M059J (cell line): Measurements from ENCODE around the gene CPLANE2. TPM values are rescaled to one million over a fixed set of nuclear protein-coding genes. Genes with fewer than 3 reads are reported as not detected.
"Not testable (repeated sequence)": the region's sequence is repeated elsewhere in the genome, so short reads cannot be mapped to it uniquely, and the experiment has no call there.

Experiments
- DNase-seq: peaks from one replicate; pipeline ENCODE4 v3.0.0-alpha.2; 2012; ENCODE audit warnings: low read depth
- total RNA-seq: library from RNA; depleted of rRNA; stranded (reverse); fragments of >200 nt; shearing (Covaris generic); gene quantifications from 2 replicates; pipeline ENCODE4 v1.2.3, GENCODE V29; 2014

CPLANE2 gene
- total RNA-seq, 1 experiment from 2014 or later: 6.5 TPM

DNA sequence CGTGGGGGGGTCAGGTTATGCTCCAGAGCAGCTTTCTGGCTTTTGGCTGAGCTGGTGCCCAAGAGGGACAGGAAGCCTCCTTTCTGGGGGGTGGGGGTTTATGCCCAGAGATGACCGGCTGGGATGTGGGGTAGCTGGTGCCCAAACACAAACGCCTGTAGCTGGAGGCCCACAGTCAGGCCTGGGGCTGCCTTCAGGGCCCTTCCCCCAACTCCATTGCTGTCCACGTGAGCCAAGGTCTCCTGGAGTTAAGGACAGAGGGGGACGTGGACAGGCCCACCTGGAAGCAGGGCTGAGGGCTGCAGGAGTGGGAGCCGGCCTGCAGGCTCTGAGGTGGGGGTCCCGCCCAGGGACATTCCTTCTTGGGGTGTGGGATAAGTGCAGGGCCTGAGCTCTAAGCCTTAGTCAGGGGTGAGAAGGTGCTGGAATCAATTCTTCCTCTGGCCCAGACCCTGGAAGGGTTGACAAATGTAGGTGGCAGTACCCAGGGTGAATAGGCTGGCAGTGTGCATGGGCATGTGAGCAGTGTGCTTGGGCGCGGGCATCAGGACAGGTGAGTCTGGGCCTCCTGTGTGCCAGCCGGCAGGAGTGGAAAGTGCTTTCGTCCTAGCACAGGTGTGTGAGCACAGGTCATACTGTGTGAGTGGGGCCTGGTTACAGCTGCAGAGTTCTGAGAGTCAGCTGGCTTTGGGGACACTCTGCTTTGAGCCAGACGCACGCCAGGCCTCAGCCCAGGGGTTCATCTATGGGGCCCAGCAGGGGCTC is 6.8 kb downstream of the CPLANE2 start:
- DNase-seq: no peak

DNA sequence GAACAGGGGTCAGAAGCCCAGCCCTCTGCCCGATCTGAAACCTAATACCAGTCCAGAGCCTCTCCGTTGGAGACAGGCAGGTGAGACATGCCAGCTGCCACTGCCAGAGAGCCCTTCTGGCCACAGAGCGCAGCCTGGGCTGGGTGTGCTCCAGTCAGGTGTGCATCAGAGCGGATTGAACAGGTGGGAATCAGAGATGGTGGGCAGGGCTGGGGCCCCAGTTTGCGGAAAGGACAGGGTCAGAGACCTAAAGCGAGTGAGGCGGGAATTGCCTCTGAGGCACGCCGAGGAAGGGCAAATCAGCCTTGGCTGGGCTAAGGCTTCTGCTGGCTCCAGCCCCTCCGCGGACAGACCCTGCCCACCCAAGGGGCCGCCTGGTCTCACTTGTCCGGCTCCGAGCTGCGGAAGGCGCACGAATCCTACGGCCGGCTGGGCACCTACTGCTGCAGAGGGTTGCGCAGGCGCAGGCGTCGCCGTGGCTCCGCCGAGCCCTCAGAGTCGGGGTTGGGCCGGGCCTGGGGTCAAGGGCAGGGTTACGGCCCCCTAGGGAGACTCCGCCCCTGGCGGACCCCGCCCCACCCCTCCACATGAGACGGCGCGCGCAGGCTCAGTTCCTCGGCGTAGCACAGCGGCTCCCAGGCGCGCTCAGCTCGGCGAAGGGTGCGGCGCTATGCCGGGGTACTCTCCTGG is 10.3 kb downstream of the CPLANE2 start:
- no peak for DNase-seq

GRCh38 chr1:16226129-16226489 is 10.9 kb downstream of the CPLANE2 start:
- DNase-seq: no peak

- DNase-seq: no peak
These were observed 12.5 kb downstream of the CPLANE2 start for GRCh38 chr1:16224472-16224871.

DNA sequence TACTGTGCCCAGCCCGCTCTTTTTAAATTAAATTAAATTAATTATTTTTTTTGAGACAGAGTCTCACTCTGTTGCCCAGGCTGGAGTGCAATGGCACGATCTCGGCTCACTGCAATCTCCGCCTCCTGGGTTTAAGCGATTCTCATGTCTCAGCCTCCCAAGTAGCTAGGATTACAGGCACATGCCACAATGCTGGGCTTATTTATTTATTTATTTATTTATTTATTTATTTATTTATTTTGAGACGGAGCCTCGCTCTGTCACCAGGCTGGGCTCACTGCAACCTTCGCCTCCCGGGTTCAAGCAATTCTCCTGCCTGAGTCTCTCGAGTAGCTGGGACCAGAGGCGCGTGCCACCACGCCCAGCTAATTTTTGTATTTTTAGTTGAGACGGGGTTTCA is 14.3 kb downstream of the CPLANE2 start:
- DNase-seq: not testable (repeated sequence)

DNA sequence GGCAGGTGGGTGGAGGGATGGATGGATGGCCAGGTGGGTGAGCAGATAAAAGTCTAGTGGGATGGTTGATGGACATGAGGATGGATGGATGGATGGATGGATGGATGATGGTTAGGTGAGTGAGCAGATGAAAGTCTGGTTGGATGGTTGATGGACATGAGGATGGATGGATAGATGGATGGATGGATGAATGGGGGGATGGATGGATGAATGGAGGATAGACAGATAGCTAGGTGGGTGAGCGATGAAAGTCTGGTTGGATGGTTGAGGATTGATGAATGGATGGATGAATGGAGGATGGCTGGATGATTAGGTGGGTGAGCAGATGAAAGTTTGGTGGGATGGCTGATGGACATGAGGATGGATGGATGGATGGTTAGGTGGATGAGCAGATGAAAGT is 15.5 kb downstream of the CPLANE2 start:
- DNase-seq: no peak

GRCh38 chr1:16219968-16220500 is 16.9 kb downstream of the CPLANE2 start:
- no peak for DNase-seq

DNA sequence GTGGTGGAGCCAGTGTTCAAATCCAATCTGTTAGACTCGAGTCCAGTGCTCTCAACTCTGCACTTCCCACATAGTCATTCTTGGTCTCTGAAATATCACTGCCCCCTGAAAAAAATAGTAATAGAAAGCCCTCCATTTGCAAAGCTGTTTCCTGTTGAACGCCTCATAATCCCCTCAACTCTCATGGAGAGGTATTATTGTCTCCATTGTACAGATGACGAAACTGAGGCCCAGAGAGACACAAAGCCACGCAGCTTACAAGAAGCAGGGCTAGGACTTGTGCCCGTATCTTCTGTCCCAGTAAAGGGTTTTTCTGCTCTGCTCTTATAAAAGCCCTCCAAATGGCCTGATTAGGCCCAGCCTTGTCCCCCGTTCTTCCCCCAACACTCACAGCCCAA is 18.3 kb downstream of the CPLANE2 start:
- no peak for DNase-seq

DNA sequence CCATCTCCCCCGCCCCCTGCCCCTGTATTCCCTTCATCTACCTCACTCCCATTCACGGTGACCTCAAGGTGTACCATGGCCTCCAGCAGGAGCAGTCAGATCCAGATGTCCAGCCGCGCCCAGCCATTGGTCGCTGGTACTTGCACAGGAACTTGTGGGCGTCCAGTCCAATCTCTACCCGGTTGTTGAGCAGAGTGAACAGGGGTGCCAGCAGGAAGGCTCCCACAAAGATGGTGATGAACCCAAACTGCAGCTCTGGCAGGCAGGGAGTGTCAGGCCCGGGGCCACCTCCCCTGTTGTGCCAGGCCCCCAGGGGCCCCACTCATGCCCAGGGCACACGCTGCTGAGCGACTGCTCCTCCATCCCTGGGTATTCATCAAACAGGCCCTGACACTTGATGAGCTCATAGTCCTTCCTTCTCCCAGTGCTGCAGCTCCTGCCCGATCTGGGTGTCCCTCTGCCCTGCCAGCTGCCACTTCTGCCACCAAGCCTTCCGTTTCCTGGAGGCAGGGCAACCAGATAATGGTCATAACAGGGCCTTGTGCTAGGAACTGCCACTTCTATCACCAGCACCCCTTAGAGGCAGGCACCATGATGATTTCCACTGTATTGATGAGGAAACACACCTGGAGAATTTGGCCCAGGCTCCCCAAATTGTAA is 18.8 kb downstream of the CPLANE2 start:
- DNase-seq: no peak

DNA sequence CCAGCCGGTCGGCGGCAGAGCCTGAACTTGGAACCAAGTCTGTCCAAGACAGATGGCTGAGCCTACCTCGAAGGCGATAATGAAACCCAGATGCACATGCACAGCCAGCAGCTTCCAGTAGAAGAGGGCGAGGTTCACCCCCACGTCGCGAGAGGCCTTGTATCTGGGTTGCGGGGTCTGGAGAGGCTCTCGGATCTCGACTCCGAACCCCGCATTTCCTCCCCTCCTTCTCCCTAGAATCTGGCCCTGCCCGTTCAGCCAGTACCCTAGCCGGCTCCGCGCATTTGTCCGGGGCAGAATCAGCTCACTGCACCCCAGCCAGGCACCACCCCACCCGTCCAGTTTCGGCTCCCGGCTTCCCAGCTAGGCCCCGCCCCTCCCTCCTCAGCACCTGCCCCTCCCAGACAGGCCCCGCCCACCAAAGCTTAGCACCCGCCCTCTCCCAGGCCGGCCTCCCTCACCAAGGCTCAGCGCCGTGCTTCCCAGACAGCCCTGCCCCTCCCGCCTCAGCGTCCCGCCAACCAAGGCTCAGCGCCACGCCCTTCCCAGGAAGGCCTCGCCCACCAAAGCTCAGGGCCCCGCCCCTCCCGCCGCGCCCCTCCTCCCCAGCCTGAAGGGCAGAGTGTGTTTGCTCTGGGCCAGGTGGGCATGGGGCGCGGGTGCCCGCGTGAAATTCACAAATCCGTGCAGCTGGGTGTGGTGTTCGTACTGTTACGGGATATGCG is 19.8 kb downstream of the CPLANE2 start:
- DNase-seq: peak; percentile 94

- DNase-seq: peak; percentile 85
These were observed 20.9 kb downstream of the CPLANE2 start for GRCh38 chr1:16215882-16216753.

DNA sequence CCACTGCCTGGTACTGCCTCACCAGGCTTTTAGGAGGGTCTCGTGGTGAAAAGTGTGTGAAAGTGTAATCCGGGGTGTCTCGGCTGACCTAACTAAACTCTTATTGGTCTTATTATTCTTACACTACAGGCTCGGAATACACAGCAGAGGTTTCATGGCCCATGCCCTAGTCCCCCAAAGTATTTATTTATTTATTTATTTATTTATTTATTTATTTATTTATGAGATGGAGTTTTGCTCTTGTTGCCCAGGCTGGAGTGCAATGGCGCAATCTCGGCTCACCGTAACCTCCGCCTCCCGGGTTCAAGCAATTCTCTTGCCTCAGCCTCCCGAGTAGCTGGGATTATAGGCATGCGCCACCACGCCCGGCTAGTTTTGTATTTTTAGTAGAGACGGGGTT is 21.7 kb downstream of the CPLANE2 start:
- DNase-seq: not testable (repeated sequence)

- DNase-seq: not testable (repeated sequence)
These were observed 23.4 kb downstream of the CPLANE2 start for GRCh38 chr1:16213544-16213943.

DNA sequence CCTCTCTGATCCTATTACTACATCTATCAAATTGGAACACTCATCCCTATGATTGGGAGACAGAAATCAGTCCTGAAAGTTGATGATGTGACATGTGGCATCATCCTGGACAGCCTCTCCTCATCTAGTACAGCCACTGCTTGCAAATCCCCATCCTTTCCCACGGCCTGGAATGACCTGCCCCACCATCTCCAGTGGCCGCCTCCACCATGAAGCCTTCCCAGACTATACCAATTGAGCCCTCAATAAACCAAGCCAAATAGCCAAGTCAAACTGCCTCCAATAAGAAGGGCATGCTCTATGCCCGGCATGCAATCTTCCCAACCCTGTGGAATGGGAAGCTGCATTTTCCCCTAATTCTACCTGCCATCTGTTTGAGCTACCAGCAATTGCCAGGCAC is 24.0 kb downstream of the CPLANE2 start:
- DNase-seq: no peak

DNA sequence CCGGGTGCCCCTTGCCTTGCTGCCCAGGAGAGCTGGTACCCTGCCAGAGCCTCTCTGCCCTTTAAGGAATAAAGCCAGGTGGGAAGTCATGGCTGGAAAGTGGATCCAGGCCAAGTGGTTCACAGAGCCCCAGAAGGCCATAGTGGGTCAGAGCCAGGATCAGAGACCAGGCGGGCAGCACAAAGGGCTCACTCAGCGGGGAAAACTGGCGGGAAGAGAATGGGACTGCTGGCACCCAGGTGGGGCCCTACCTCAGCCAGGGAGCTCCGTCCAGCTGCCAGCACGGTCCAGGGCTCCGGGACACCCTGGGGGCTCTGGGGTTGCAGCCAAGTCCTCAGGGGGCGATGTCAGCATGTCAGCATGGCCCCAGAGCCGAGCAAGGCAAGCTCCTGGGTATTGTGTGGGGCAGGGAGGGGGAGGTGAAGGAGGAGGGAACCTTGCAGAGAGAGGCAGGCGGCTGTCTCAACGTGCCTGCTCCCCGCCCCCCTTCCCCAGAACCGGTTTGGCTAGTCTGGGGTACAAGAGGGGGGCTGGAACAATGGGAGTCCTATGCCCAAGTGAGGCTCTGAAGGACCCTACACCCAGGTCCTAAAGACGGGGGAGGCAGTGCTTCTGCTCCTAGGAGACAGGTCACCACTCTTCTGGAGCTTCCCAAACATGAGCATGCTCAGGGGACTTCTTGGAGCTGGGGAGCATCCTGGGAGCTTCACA is 24.6 kb downstream of the CPLANE2 start, which contains the start of gene ARHGEF19:
Gene ARHGEF19, minus strand, starts transcription at position 402 of the 711 bp plus-strand sequence. CDS start 3,598 bp downstream, outside the sequence.
- DNase-seq: no peak

DNA sequence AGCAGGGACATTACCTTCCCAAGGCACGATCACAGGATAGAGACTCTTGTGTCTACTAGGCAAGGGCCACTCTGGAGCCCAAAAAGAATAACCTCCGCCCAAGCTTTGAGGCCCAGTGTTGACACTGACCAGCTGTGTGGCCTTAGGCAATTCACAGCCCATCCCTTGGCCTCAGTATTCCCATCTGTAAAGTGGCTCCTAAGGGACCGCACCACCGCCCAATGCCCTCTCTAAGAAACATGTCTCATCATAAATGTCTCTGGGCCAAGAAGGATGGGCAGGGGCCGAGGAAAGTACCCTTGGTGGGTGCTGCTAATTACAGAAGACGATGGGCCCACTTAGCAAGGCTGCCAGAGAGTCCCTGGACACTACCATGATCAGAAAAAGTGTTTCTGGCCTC is 25.2 kb downstream of the CPLANE2 start:
- no peak for DNase-seq

DNA sequence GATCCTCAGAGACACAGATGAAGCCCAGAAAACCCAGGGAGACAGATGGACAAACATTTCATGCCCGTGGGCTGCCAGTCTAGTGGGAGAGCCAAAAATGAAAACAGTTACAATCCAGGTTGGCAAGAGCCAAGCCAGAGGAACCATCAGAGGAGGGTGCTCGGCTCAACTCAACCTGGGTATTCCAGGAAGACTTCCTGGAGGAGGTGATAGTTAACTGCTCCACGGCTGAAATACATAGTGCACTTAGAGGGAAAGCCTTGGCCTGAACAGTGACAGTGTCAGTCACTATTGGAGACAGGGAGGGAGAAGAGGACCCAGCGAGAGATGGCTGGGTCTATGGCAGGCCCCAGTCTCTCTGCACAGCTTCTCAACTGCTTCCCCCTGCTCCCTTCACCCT is 26.4 kb downstream of the CPLANE2 start:
- no peak for DNase-seq

DNA sequence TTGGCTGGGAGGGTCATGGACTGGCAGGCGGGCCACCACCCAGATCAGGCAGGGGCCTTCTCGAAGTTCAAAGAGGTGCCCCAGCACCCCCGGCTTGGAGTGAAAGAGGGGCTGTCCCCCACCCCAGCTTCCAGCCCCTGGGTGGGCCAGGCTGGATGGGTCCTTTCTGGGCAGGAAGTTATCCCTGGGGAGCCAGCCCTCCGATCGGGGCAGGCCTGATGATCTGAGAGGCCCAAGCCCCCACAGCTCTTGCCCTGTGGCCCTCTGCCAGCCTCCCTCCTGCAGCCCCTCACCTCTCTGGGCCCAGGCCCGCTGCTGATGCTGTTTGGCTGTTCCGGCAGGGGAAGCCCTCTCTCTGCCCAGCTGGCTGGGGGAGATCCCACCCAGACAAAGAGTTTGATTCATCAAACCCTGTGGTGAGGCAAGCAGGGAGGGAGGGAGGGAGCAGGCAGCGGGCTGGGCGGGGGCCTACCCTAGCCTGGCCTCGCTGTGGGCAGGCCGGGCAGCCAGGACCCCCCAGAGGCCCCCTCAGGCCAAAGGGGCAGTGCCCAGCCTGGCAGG is 27.1 kb downstream of the CPLANE2 start:
- no peak for DNase-seq

DNA sequence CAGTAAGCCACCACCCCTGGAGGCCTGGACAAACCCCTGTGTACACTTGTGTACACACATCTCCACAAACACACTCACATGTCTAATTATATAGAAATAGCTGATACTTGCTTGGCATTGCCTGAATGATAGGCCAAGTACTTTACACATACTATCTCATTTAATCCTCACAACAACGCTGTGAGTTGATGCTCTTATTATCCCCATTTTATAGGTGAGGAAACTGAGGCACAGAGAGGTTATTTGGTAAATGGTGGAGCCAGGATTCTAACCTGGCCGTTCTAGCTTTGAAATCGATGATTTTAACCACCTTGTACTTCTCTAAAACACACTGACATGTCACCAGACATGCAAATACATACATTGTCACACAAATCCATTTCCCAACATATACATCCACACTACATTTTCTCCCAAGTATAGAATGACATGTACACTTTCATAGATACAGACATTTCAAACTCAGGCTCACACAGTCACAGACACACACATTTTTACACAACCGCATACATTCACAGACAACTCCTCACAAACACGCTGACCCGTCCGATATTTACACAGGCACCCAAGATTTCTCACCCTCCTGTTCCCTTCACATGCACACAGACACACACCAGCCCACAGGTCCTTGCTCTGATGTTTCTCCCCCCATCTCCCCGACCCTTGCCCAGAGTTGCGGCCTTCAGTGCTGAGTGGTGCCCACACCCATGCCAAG is 27.7 kb downstream of the CPLANE2 start:
- no peak for DNase-seq
